ENCODE data around the gene CSRNP3.

Gene CSRNP3, protein sequence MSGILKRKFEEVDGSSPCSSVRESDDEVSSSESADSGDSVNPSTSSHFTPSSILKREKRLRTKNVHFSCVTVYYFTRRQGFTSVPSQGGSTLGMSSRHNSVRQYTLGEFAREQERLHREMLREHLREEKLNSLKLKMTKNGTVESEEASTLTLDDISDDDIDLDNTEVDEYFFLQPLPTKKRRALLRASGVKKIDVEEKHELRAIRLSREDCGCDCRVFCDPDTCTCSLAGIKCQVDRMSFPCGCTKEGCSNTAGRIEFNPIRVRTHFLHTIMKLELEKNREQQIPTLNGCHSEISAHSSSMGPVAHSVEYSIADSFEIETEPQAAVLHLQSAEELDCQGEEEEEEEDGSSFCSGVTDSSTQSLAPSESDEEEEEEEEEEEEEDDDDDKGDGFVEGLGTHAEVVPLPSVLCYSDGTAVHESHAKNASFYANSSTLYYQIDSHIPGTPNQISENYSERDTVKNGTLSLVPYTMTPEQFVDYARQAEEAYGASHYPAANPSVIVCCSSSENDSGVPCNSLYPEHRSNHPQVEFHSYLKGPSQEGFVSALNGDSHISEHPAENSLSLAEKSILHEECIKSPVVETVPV

DNA sequence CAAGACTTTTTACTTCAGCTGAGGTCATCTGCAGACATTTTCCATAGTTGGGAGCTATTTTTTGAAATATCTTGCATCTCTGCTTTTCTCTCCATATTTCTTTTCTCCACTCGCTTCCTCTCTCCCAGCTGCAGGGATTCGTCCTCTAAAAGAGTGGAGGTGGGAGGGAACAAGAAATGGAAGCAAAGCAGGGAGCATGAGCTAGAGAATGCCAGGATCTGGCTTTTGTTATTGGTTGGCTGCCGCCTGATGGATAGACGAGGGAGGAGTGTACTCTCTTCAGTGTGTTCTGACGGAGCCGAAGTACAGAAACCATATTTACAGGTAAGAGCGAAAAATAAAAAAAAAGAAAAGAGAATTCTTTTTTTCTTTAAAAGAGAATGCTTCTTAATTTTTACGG lies at the start of gene CSRNP3:
Gene CSRNP3, plus strand, starts transcription at position 282 of the 400 bp plus-strand sequence. CDS start 125,368 bp downstream, outside the sequence.
- DNase-seq (ENCODE audit: low read depth in 2 of 2): no peak

GRCh38 chr2:165420231-165420630 lies 49.3 kb upstream of the CSRNP3 start:
- DNase-seq (ENCODE audit: low read depth in 2 of 2): no peak

DNA sequence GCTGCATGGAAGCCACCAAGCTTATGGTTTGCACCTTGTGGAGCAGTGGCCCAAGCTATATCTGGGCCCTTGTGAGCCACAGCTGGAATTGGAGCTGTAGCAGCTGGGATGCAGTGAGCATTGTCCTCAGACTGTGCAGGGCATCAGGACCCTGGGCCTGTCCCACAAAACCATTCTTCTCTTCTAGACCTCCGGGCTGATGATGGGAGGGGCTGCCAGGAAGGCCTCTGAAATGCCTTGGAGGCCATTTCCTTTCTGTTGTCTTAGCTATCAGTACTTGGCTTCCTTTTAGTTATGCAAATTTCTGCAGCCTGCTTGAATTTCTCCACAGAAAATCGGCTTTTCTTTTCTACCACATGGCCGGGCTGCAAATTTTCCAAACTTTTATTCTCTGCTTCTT lies 46.4 kb upstream of the CSRNP3 start:
- DNase-seq (ENCODE audit: low read depth in 2 of 2): no peak

DNA sequence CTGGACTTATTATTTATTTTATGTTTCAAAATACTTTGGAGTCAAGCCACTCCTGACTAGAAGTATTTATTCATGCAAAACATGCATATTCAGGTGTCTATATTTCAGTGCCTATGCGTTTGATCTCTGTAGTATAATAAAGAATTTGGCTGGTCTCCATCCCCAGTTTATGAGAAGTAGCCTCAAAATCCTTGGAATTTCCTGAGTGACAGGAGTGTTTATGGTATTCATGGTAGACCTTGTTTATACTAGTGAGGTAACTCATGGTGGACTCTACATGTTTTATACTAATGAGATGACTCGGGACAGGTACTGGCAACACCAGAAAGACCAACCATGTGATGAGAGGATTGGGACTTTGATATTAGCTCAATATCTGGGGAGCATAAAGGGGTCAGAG lies 43.9 kb upstream of the CSRNP3 start:
- DNase-seq (ENCODE audit: low read depth in 2 of 2): no peak

- DNase-seq (ENCODE audit: low read depth in 2 of 2): no peak
Measured at GRCh38 chr2:165427686-165428085, 41.8 kb upstream of the CSRNP3 start.

- DNase-seq (ENCODE audit: low read depth in 2 of 2): no peak
Measured at GRCh38 chr2:165428926-165429325, 40.6 kb upstream of the CSRNP3 start.

- DNase-seq (ENCODE audit: low read depth in 2 of 2): no peak
Measured at GRCh38 chr2:165431014-165431413, 38.5 kb upstream of the CSRNP3 start.

- DNase-seq (ENCODE audit: low read depth in 2 of 2): no peak
Measured at GRCh38 chr2:165432234-165432966, 37.1 kb upstream of the CSRNP3 start.

DNA sequence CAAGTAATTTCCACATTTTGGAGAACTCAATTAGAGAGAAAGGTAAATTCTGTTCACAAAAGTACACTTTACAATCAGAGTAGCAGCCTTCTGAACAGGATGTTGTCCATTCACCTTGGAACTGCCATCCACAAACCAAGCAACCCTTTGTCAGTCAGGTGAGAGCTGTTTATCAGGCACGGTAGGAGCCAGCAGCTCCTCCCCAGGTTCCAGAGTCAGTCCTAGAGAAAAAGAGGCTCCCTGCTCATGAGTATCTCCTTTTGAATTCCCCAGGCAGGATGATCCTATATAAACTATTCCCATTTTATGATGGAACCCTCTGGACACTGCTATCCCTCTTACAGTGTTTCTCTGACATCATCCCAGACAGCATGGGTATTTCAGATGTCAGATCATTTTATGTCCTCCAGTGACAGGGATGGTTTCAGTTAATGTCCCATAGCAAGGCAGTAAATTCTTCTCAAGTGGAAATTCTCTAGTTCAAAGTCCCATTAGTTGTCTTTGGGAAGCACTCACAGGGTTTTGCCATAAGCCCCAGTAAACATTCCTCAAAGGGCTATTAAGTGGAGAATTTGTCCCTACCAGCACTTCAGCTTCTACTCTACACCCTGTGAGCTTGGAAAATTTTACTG lies 34.5 kb upstream of the CSRNP3 start:
- DNase-seq (ENCODE audit: low read depth in 2 of 2): no peak

DNA sequence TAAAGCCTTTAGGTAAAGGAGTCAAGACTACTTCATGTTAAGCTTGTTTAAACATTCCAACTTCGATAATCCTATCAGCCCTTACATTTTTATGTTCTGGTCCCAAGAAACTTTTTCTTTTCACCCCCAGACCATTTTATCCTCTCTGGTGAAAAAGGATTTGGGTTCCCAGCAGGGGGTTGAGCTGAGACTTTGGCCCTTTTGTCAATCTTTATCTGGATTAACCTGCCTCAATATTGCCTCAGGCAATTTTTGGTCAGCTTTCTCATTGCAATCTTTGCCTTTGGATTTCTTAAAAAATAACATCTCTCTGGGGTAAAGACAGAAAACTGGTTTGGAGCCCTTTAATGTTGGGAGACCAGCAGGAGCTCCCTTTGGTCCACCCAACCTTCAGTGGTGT lies 33.9 kb upstream of the CSRNP3 start:
- no peak for DNase-seq (ENCODE audit: low read depth in 2 of 2)

- DNase-seq (ENCODE audit: low read depth in 2 of 2): no peak
Measured at GRCh38 chr2:165436559-165436958, 32.9 kb upstream of the CSRNP3 start.

- DNase-seq (ENCODE audit: low read depth in 2 of 2): no peak
Measured at GRCh38 chr2:165440367-165440766, 29.1 kb upstream of the CSRNP3 start.

DNA sequence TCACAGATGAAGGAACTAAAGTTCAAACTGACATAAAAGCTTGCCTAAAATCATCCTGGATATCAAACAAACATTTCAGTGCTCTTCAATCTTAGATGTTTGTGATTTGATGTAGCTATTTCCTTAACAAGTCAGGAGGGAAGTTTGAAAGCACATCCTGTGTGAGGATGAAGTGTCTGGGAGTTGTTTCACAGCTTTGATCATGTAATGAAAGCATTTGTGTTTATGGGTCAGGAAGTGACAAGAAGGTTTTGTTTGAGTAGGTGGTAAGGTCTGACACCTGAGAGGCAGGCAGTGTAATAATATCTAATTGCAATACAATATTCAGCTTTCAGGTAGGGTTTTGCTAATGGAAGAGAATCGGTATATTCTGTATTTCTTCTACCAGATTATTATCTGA lies 26.0 kb upstream of the CSRNP3 start:
- no peak for DNase-seq (ENCODE audit: low read depth in 2 of 2)

DNA sequence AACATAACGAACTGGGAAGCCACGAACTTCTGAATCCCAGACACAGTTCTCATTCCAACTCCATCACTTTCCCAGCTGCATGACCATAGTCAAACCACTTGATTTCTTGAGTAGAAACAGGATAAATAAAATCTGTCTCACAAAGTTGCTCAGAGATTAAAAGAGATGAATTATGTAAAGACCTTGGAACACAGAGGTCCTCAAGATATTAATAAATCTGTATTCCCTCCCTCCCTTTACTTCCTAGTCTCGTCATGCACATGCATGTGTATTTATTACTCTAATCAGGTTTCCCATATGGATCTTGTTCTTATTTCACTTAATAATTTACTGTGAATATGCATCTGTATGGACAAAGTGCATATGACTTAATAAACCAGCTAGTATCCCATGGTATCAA lies 21.1 kb upstream of the CSRNP3 start:
- no peak for DNase-seq (ENCODE audit: low read depth in 2 of 2)

- no peak for DNase-seq (ENCODE audit: low read depth in 2 of 2)
Measured at GRCh38 chr2:165450156-165450555, 19.3 kb upstream of the CSRNP3 start.

- DNase-seq (ENCODE audit: low read depth in 2 of 2): no peak
Measured at GRCh38 chr2:165452327-165452726, 17.2 kb upstream of the CSRNP3 start.

DNA sequence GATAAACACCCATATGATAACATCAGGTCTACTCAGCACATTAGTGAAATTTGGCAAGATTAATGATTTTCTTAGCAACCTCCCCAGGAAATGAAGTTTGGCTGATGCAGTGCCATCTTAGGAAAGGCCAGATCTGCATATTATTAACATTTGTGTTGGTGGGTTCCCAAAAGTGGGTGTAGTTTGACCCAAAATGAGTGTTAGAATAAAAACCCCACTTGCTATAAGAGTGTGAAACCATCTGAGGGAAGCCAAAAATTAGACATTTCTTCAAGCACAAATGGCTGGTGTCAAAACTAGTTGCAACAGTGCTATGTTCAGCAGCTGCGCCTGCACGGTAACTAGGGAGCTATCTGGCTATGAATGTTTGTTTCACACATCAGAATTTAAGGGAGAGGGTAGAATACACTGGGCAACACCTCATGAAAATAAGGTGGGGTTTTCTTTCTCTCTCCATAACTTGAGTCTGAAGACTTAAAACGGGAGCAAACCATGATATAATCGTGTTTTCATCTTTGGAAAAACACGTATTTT lies 15.9 kb upstream of the CSRNP3 start:
- DNase-seq (ENCODE audit: low read depth in 2 of 2): no peak

- no peak for DNase-seq (ENCODE audit: low read depth in 2 of 2)
Measured at GRCh38 chr2:165454905-165455304, 14.6 kb upstream of the CSRNP3 start.

- no peak for DNase-seq (ENCODE audit: low read depth in 2 of 2)
Measured at GRCh38 chr2:165456027-165456426, 13.5 kb upstream of the CSRNP3 start.

- DNase-seq (ENCODE audit: low read depth in 2 of 2): no peak
Measured at GRCh38 chr2:165462443-165462842, 7.1 kb upstream of the CSRNP3 start.

DNA sequence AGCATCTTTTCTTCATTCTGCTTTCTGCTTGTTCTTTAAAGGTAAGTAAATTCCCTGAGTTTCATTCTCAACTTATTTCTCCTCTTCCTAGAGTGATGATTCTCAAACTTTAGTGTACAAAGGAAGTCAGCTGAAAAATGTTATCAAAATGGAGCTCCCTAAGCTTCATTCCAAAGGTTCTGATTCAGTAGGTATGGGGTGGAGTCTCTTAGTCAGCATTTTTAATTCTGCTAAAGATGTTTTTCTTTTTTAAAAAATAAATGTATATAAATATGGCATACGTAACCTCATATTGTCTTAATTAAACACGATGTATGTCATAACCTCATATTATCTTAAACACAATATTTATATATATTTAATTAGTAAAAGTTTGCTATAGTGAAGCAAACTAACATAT lies 3.1 kb upstream of the CSRNP3 start:
- DNase-seq (ENCODE audit: low read depth in 2 of 2): no peak

GRCh38 chr2:165467921-165468320 lies 1.6 kb upstream of the CSRNP3 start:
- no peak for DNase-seq (ENCODE audit: low read depth in 2 of 2)
